ENCODE results near the gene COMT.
A peak's percentile ranks its signal among the peaks of the same experiment; 100 is the strongest.
"Not testable (repeated sequence)": the region's sequence is repeated elsewhere in the genome, so short reads cannot be mapped to it uniquely, and the experiment has no call there.

Gene COMT

GRCh38 chr22:19929586-19930550, 11.7 kb upstream of the COMT start:
- peak; percentile 70 to 80 for DNase-seq

- no peak for DNase-seq
Measured at GRCh38 chr22:19930551-19931486, 10.8 kb upstream of the COMT start.

- DNase-seq = no peak
Measured at GRCh38 chr22:19931514-19931913, 10.1 kb upstream of the COMT start.

- no peak for DNase-seq
Measured at GRCh38 chr22:19932367-19933206, 9.0 kb upstream of the COMT start.

GRCh38 chr22:19933341-19934241, 8.0 kb upstream of the COMT start:
- DNase-seq = no peak

- not testable (repeated sequence) for DNase-seq
Measured at GRCh38 chr22:19935123-19935718, 6.4 kb upstream of the COMT start.

- no peak for DNase-seq
Measured at GRCh38 chr22:19936513-19936912, 5.1 kb upstream of the COMT start.

GRCh38 chr22:19937616-19938473, 3.7 kb upstream of the COMT start:
- DNase-seq = no peak

- DNase-seq = no peak
Measured at GRCh38 chr22:19940536-19941364, 822 bp upstream of the COMT start.

- DNase-seq = no peak
Measured at GRCh38 chr22:19942157-19943081, 847 bp downstream of the COMT start.

- peak; percentile 63 to 83 for DNase-seq
Measured at GRCh38 chr22:19943082-19944026, 1.8 kb downstream of the COMT start.

GRCh38 chr22:19948057-19948760, 6.6 kb downstream of the COMT start:
- DNase-seq = no peak

GRCh38 chr22:19951346-19951745, 9.8 kb downstream of the COMT start:
- peak in 1 of 2 experiments; percentile 25 for DNase-seq

GRCh38 chr22:19955241-19956128, 13.9 kb downstream of the COMT start:
- DNase-seq = peak in 1 of 2 experiments; percentile 60

- DNase-seq = no peak
Measured at GRCh38 chr22:19957445-19957844, 15.9 kb downstream of the COMT start.

Measured in cerebellar nuclear complex (tissue), 1 donor.